Trophoblast cell (in vitro differentiated cells and primary cell): Measurements from ENCODE around the gene PPCDC.

ENCODE experiments used
- DNase-seq, 2 donors: peaks; one replicate each; pipeline ENCODE4 v3.0.0-alpha.2; 2016
- H2AFZ ChIP-seq: 2 replicates; pipeline ENCODE4 v1.6.1; 2013; ENCODE audit warnings: low read length, moderate library complexity, mild to moderate bottlenecking; ENCODE audit not compliant: insufficient read depth, poor library complexity
- H2AK5ac ChIP-seq: 2 replicates; pipeline ENCODE4 v1.6.1; 2013; ENCODE audit warnings: mild to moderate bottlenecking, low read length
- H2BK120ac ChIP-seq: 2 replicates; pipeline ENCODE4 v1.6.1; 2013; ENCODE audit warnings: low read length, mild to moderate bottlenecking, moderate library complexity; ENCODE audit not compliant: insufficient read depth, poor library complexity
- H2BK12ac ChIP-seq: 2 replicates; pipeline ENCODE4 v1.6.1; 2013; ENCODE audit warnings: mild to moderate bottlenecking, low read length, moderate library complexity
- H2BK5ac ChIP-seq: 2 replicates; pipeline ENCODE4 v1.6.1; 2013; ENCODE audit warnings: low read length, low read depth, moderate library complexity, mild to moderate bottlenecking; ENCODE audit not compliant: poor library complexity
- H3K14ac ChIP-seq: 2 replicates; pipeline ENCODE4 v1.6.1; 2013; ENCODE audit warnings: mild to moderate bottlenecking, low read length
- H3K18ac ChIP-seq: 2 replicates; pipeline ENCODE4 v1.6.1; 2013; ENCODE audit warnings: mild to moderate bottlenecking, low read length
- H3K23ac ChIP-seq: 2 replicates; pipeline ENCODE4 v1.6.1; 2013; ENCODE audit warnings: low read length
- H3K27ac ChIP-seq: 2 replicates; pipeline ENCODE4 v1.5.1; 2013; ENCODE audit warnings: low read depth, mild to moderate bottlenecking, inconsistent platforms, low read length, moderate library complexity
- H3K27me3 ChIP-seq: 2 replicates; pipeline ENCODE4 v1.6.1; 2013; ENCODE audit warnings: inconsistent platforms, mild to moderate bottlenecking, low read length, moderate library complexity; ENCODE audit not compliant: insufficient read depth
- H3K36me3 ChIP-seq, 2 experiments: 1 replicate in 1 of 2; 2 replicates in 1 of 2; pipeline ENCODE4 v1.6.1; 2013; ENCODE audit warnings: low read length in 2 of 2, mild to moderate bottlenecking in 2 of 2, moderate library complexity in 1 of 2; ENCODE audit not compliant: insufficient read depth in 2 of 2, control insufficient read depth in 1 of 2
- H3K4ac ChIP-seq: 2 replicates; pipeline ENCODE4 v1.6.1; 2013; ENCODE audit warnings: low read depth, mild to moderate bottlenecking, low read length, moderate library complexity
- H3K4me1 ChIP-seq, 2 experiments: 1 replicate in 1 of 2; 2 replicates in 1 of 2; pipeline ENCODE4 v1.6.1; 2013; ENCODE audit warnings: low read length in 2 of 2, mild to moderate bottlenecking in 2 of 2, moderate library complexity in 1 of 2; ENCODE audit not compliant: insufficient read depth in 2 of 2, control insufficient read depth in 1 of 2
- H3K4me2 ChIP-seq: 2 replicates; pipeline ENCODE4 v1.6.1; 2013; ENCODE audit warnings: inconsistent platforms, mild to moderate bottlenecking, low read length, moderate library complexity
- H3K4me3 ChIP-seq: 2 replicates; pipeline ENCODE4 v1.5.1; 2013; ENCODE audit warnings: mild to moderate bottlenecking, low read depth, low read length, inconsistent platforms
- H3K79me1 ChIP-seq: one replicate; pipeline ENCODE4 v1.6.1; 2013; ENCODE audit warnings: low read length
- H3K79me2 ChIP-seq: 2 replicates; pipeline ENCODE4 v1.6.1; 2013; ENCODE audit warnings: low read length, mild to moderate bottlenecking; ENCODE audit not compliant: control insufficient read depth, insufficient read depth, poor library complexity
- H3K9ac ChIP-seq: 2 replicates; pipeline ENCODE4 v1.6.1; 2013; ENCODE audit warnings: mild to moderate bottlenecking, low read length
- H3K9me3 ChIP-seq: 2 replicates; pipeline ENCODE4 v1.6.1; 2013; ENCODE audit warnings: low read depth, mild to moderate bottlenecking, control low read depth, inconsistent platforms, low read length; ENCODE audit not compliant: insufficient read depth
- H4K12ac ChIP-seq: 2 replicates; pipeline ENCODE4 v1.6.1; 2013; ENCODE audit warnings: low read depth, mild to moderate bottlenecking, low read length, moderate library complexity
- H4K8ac ChIP-seq: 2 replicates; pipeline ENCODE4 v1.6.1; 2013; ENCODE audit warnings: low read depth, mild to moderate bottlenecking, low read length, moderate library complexity
- H4K91ac ChIP-seq: one replicate; pipeline ENCODE4 v1.6.1; 2013; ENCODE audit warnings: low read depth, mild to moderate bottlenecking, low read length, moderate library complexity
- WGBS: extraction: QIAGEN DNeasy Blood & Tissue Kit; methylation state at CpG from one replicate; pipeline ENCODE4 v1.1.7; 2013; ENCODE audit warnings: missing lambda C conversion rate; ENCODE audit not compliant: insufficient read length, insufficient coverage; ENCODE audit errors: extremely low coverage; 5-methylcytosine and 5-hydroxymethylcytosine counted together

Gene PPCDC

DNA sequence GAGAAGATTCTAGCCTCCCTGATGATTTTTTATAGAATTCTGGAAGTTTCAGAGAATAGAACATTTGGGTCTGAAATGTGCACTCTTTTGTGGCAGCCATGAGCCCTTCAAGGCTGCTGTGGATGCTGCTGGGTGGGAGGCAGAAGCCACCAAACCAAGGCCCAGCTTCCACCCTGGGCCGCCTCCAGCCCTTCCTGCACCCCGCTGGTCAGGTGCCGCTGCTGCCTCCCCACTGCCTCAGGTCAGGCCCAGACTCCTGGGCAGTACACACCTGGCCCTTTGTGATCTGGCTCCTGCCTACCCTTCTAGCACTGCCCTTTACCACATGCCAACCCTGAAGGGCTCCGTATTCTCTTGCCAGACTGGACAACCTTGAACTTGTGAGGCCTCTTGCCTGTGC is 28.3 kb downstream of the PPCDC start:
- Histone ChIP-seq H2AFZ (no peak overlapping the region), H2BK5ac (no peak overlapping the region), H2BK120ac (no peak overlapping the region), H3K79me2 (no peaks in the 10 kb centered on the region), H3K14ac (no peak overlapping the region), H4K8ac (no peak overlapping the region), H3K18ac (no peak overlapping the region), H3K9ac (no peak overlapping the region), H3K36me3 (peaks cover 0 to 4% of the 10 kb centered on the region in 2 experiments), H3K4me1 (peaks cover 8 to 10% of the 10 kb centered on the region in 2 experiments), H3K23ac (no peak overlapping the region), H3K4me3 (no peak overlapping the region), H3K79me1 (peaks cover 3% of the 10 kb centered on the region), H2BK12ac (no peak overlapping the region), H2AK5ac (no peak overlapping the region), H3K4ac (no peak overlapping the region), H4K91ac (no peak overlapping the region), H3K27me3 (no peaks in the 10 kb centered on the region), H3K27ac (no peak overlapping the region), H3K4me2 (no peak overlapping the region), H3K9me3 (no peaks in the 10 kb centered on the region), H4K12ac (no peak overlapping the region)
- no peak for DNase-seq
- WGBS, result no CpG with 5 or more reads among the region's 4 CpGs

DNA sequence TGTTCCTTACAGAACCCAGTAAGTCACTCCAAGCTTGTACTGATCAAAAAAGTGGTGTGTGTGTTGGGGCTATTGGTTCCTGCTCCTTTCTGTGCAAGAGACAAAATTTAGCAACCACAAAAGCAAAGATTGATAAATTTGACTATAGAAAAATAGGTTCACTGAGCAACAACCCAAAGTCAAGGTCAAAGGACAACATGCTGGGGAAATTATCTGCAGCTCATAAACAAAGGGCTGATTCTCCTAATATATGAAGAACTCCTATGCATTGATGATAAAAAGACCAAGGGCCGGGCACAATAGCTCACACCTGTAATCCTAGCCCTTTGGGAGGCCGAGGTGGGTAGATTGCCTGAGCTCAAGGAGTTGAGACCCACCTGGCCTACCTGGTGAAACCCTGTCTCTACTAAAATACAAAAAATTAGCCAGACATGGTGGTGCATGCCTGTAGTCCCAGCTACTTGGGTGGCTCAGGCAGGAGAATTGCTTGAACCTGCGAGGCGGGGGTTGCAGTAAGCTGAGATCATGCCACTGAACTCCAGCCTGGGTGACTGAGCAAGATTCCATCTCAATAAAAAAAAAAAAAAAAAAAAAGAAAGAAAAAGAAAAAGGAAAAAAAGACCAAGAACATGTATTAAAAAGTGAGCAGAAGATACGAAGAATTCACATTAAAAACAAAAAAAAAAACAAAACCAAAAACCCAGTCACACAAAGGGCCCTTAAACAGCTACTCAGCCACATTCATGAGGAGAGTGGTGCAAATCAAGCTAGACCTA is 29.8 kb downstream of the PPCDC start:
- Histone ChIP-seq H2BK120ac (no peak overlapping the region), H4K12ac (no peak overlapping the region), H3K4me3 (no peak overlapping the region), H3K14ac (no peak overlapping the region), H4K8ac (no peak overlapping the region), H3K4me2 (no peak overlapping the region), H4K91ac (no peak overlapping the region), H3K36me3 (peaks cover 0 to 4% of the 10 kb centered on the region in 2 experiments), H3K9me3 (no peaks in the 10 kb centered on the region), H3K79me1 (no peaks in the 10 kb centered on the region), H3K4me1 (peaks cover 5% of the 10 kb centered on the region in 2 experiments), H3K9ac (no peak overlapping the region), H3K4ac (no peak overlapping the region), H3K79me2 (no peaks in the 10 kb centered on the region), H3K18ac (no peak overlapping the region), H3K27ac (no peak overlapping the region), H2AK5ac (no peak overlapping the region), H2BK12ac (no peak overlapping the region), H2AFZ (no peak overlapping the region), H3K23ac (no peak overlapping the region), H2BK5ac (no peak overlapping the region), H3K27me3 (no peaks in the 10 kb centered on the region)
- no peak for DNase-seq
- no CpG with 5 or more reads among the region's 5 CpGs for WGBS

DNA sequence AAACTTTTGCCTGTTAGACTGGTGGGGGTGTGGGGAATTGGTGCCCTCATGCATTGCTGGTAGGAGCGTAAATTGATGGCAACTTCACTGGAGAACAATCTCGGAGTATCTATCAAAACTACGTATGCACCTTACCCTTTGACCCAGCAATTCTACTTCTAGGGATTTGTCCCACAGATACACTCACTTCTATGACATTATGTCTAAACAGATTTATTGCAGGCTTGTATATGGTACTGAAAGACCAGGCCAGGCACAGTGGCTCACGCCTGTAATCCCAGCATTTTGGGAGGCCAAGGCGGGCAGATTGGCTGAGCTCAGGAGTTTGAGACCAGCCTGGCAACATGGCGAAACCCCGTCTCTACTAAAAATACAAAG is 30.3 kb downstream of the PPCDC start:
- H3K9me3 ChIP-seq, result no peaks in the 10 kb centered on the region
- no peak overlapping the region for H4K12ac ChIP-seq
- no peak overlapping the region for H3K9ac ChIP-seq
- no peak overlapping the region for H3K18ac ChIP-seq
- peaks cover 9 to 10% of the 10 kb centered on the region in 2 experiments for H3K4me1 ChIP-seq
- no peak overlapping the region for H3K27ac ChIP-seq
- no peak overlapping the region for H2BK5ac ChIP-seq
- H2AFZ ChIP-seq, result no peak overlapping the region
- no peak overlapping the region for H4K91ac ChIP-seq
- peaks cover 0 to 3% of the 10 kb centered on the region in 2 experiments for H3K36me3 ChIP-seq
- WGBS, result no CpG with 5 or more reads among the region's 7 CpGs
- H2BK12ac ChIP-seq, result no peak overlapping the region
- no peak overlapping the region for H3K23ac ChIP-seq
- no peak overlapping the region for H3K14ac ChIP-seq
- H3K4me3 ChIP-seq, result no peak overlapping the region
- no peaks in the 10 kb centered on the region for H3K79me1 ChIP-seq
- no peak overlapping the region for H2AK5ac ChIP-seq
- H2BK120ac ChIP-seq, result no peak overlapping the region
- H3K27me3 ChIP-seq, result no peaks in the 10 kb centered on the region
- H4K8ac ChIP-seq, result no peak overlapping the region
- H3K4ac ChIP-seq, result no peak overlapping the region
- H3K79me2 ChIP-seq, result no peaks in the 10 kb centered on the region
- no peak for DNase-seq
- H3K4me2 ChIP-seq, result no peak overlapping the region

DNA sequence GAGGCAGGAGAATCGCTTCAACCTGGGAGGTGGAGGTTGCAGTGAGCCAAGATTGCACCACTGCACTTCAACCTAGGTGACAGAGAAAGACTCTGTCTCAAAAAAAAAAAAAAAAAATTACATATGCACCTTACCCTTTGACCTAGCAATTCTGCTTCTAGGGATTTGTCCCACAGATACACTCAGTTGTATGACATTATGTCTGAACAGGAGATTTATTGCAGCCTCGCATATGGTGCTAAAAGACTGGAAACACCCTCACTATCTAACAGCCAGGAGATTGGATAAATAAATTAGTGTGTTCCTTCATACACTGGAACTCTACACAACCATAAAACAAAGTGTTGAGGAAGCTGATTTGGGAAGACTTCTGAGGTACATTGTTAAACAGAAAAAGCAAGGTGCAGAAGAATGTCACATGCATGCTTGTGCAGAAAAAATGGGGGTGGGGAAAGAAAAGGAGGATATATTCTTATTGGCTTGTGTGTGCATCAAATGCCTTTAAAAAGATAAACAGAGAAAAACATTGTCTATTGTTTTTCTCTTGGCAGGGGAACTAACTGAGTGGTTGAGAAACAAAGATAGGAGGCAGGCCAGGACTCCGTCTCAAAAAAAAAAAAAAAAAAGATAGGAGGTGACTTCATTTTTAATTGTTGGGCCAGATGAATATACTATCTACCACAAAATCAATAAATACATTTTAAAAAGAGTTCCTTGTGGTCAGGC is 30.9 kb downstream of the PPCDC start:
- Histone ChIP-seq H2BK12ac (no peak overlapping the region), H3K4ac (no peak overlapping the region), H3K18ac (no peak overlapping the region), H2BK5ac (no peak overlapping the region), H3K79me2 (no peaks in the 10 kb centered on the region), H2AFZ (no peak overlapping the region), H4K12ac (no peak overlapping the region), H3K9me3 (no peaks in the 10 kb centered on the region), H3K9ac (no peak overlapping the region), H3K36me3 (no peaks in the 10 kb centered on the region), H2BK120ac (no peak overlapping the region), H3K4me2 (no peak overlapping the region), H4K91ac (no peak overlapping the region), H3K23ac (no peak overlapping the region), H4K8ac (no peak overlapping the region), H3K27ac (no peak overlapping the region), H3K4me1 (peaks cover 9 to 10% of the 10 kb centered on the region in 2 experiments), H3K14ac (no peak overlapping the region), H3K4me3 (no peak overlapping the region), H3K27me3 (no peaks in the 10 kb centered on the region), H2AK5ac (no peak overlapping the region), H3K79me1 (no peaks in the 10 kb centered on the region)
- no peak for DNase-seq
- WGBS, result no CpG with 5 or more reads among the region's 3 CpGs
